Muscle of arm (tissue), 12 donors: ENCODE results near the gene TMEM231. TPM values are rescaled to one million over a fixed set of nuclear protein-coding genes. Genes with fewer than 3 reads are reported as not detected.
A peak's percentile ranks its signal among the peaks of the same experiment; 100 is the strongest.

Source experiments
- DNase-seq: peaks from one replicate; pipeline ENCODE4 v3.0.0-alpha.2; 2013
- polyA plus RNA-seq, 12 donors: library from polyadenylated mRNA; unstranded; fragments of 120-200 nt; gene quantifications; one replicate each; pipeline ENCODE4 v1.2.1, GENCODE V29; 2013; ENCODE audit not compliant: insufficient read length in 12 of 12

Gene TMEM231
- polyA plus RNA-seq, 12 donors = 6.0 to 17.0 (median 8.3) TPM; not detected in 1

- no peak for DNase-seq
These were observed 21.4 kb downstream of the TMEM231 start for GRCh38 chr16:75534560-75535205.

- no peak for DNase-seq
These were observed 23.3 kb downstream of the TMEM231 start for GRCh38 chr16:75532791-75533190.

- no peak for DNase-seq
These were observed 23.8 kb downstream of the TMEM231 start for GRCh38 chr16:75532142-75532765.

- no peak for DNase-seq
These were observed 26.1 kb downstream of the TMEM231 start for GRCh38 chr16:75529959-75530358.

GRCh38 chr16:75529056-75529905 is 26.8 kb downstream of the TMEM231 start:
- DNase-seq = no peak

GRCh38 chr16:75527825-75528299 is 28.2 kb downstream of the TMEM231 start:
- DNase-seq = no peak

GRCh38 chr16:75526032-75526790 is 29.8 kb downstream of the TMEM231 start:
- no peak for DNase-seq

- no peak for DNase-seq
These were observed 36.9 kb downstream of the TMEM231 start for GRCh38 chr16:75519175-75519574.

GRCh38 chr16:75516189-75516966 is 39.7 kb downstream of the TMEM231 start:
- peak; percentile 19 for DNase-seq

GRCh38 chr16:75514296-75514695 is 41.8 kb downstream of the TMEM231 start:
- no peak for DNase-seq

- peak; percentile 17 for DNase-seq
These were observed 49.5 kb downstream of the TMEM231 start for GRCh38 chr16:75506574-75506973.

- peak; percentile 19 for DNase-seq
These were observed 49.9 kb downstream of the TMEM231 start for GRCh38 chr16:75506107-75506506.

- DNase-seq = no peak
These were observed 52.3 kb downstream of the TMEM231 start for GRCh38 chr16:75503801-75504200.

- no peak for DNase-seq
These were observed 53.0 kb downstream of the TMEM231 start for GRCh38 chr16:75502916-75503605.

- peak; percentile 58 for DNase-seq
These were observed 54.2 kb downstream of the TMEM231 start for GRCh38 chr16:75501820-75502219.

- no peak for DNase-seq
These were observed 54.7 kb downstream of the TMEM231 start for GRCh38 chr16:75501359-75501758.

- peak; percentile 39 for DNase-seq
These were observed 57.3 kb downstream of the TMEM231 start for GRCh38 chr16:75498605-75499322.

GRCh38 chr16:75497558-75497957 is 58.5 kb downstream of the TMEM231 start:
- no peak for DNase-seq

GRCh38 chr16:75495076-75495674 is 60.9 kb downstream of the TMEM231 start, which contains the start of gene CHST6:
CHST6 (minus strand) TSS chr16:75495441; CDS start chr16:75479828, 15,613 bp downstream.
- peak; percentile 35 for DNase-seq
